GM12864 (cell line): ENCODE measurements around the gene DNASE1L3.

Experiments used
- DNase-seq: peaks from one replicate; pipeline ENCODE4 v3.0.0-alpha.2; 2011; ENCODE audit warnings: low read depth
- H3K4me3 ChIP-seq: 2 replicates; pipeline ENCODE4 v1.5.1; 2011; ENCODE audit warnings: mild to moderate bottlenecking, low read depth, low read length, control low read depth
- CTCF ChIP-seq: IDR thresholded peaks from 2 replicates; pipeline ENCODE4 v1.5.1; 2011; ENCODE audit warnings: low read depth, mild to moderate bottlenecking, moderate library complexity, low read length, control low read depth, inconsistent platforms; ENCODE audit errors: missing control alignments

Gene DNASE1L3

DNA sequence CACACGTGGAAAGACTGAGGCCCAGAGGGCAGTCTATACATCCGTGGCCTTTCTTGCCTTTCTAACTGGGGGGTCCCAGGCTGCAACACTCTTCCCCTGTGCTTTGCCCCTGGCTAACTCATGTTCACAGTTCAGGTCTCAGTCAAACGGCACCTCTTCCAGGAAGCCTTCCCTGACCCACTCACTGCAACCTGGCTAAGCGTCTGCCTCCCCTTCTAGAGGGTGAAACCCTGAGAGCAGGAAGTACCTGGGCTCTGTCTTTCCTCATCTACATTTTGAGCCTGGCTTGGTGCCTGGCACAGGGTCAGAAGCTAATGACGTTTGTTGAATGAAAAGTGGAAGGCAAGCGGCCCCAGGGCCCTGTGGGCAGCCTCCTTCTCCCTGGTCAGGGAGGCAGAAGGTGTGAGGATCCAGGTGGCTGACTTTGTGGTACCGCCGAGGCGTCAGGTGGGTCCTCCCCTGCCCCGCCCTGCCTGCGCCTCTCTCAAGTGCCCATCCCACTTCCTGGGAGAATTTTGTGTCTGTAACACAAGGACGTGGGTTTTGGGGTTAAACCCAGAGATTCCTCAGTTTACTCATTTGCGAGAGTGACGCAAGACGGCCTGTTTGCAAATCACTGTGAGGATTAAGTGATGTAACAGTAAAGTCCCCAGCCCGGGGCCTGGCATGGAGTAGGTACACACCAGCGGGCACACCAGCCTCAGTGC is 32.1 kb downstream of the DNASE1L3 start:
- TF ChIP-seq CTCF = no peak
- H3K4me3 ChIP-seq = no peak overlapping the region
- DNase-seq = no peak

DNA sequence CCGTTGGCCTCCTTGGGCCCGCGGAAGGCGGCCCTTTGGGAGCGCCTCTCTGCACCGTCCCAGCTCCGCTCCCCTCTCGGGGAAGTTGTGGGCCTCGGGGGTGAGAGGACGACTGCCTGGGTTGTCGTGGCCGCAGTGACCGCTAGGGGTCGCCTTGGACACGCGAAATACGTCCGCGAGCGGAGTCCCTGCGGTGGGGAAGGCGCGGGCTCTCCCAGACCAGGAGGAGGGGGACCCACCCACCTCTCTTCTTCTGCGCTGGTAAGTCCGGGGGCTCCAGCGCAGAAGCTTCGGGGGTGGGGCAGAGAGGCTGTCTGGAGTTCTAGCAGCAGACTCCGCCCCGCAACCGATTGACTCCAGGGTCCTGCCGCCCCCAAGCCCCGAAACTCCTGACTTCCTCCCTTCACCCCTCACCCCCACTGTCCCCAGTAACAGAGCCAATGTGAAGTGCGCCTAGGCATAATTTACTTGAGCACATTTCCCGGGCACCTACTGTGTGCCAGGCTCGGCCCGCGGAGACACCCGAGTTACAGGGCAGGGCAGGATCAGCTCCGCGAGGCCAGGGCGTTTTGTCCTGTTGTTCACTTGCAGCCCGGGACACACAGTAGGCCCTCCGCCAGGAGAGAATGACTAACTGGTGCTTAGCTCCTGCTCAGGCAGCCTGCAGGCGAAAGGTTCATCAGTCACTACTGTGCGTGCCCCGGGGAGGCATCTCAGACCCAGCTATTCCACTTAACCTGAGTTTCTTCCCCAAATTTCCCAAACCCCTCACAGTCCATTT is 32.8 kb downstream of the DNASE1L3 start:
- peak; percentile 88 for TF ChIP-seq CTCF
- no peak for DNase-seq
- H3K4me3 ChIP-seq = no peak overlapping the region; the same call in 1 of the 2 replicates

DNA sequence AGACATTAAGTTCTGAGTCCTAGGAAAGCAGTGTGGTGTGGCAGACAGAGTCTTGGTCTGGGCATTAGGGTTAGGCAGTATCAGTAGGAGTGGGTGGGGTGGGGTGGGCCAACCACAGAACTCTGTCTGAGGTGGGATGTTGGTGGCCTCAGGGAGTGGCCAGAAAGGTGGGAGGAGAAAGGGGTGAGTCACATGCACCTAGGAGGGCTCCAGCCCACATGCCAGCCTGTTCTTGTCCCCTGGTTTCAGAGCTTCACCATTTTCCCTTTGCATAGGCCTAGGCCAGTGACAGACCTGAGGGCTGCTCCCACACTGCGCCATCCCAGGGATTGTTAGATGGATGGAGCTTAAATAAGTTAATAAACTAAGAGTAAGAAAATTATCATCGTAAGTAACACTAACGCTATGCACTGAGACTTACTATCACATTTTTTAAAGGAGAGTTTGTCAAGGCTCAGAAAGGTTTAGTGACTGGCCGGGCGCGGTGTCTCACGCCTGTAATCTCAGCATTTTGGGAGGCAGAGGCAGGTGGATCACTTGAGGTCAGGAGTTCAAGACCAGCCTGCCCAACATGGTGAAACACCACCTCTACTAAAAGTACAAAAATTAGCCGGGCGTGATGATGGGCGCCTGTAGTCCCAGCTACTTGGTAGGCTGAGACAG is 33.8 kb downstream of the DNASE1L3 start:
- no peak for DNase-seq
- no peak overlapping the region for H3K4me3 ChIP-seq
- no peak for TF ChIP-seq CTCF

GRCh38 chr3:58176185-58176530 is 34.6 kb downstream of the DNASE1L3 start:
- DNase-seq = no peak
- TF ChIP-seq CTCF = no peak
- no peak overlapping the region for H3K4me3 ChIP-seq

DNA sequence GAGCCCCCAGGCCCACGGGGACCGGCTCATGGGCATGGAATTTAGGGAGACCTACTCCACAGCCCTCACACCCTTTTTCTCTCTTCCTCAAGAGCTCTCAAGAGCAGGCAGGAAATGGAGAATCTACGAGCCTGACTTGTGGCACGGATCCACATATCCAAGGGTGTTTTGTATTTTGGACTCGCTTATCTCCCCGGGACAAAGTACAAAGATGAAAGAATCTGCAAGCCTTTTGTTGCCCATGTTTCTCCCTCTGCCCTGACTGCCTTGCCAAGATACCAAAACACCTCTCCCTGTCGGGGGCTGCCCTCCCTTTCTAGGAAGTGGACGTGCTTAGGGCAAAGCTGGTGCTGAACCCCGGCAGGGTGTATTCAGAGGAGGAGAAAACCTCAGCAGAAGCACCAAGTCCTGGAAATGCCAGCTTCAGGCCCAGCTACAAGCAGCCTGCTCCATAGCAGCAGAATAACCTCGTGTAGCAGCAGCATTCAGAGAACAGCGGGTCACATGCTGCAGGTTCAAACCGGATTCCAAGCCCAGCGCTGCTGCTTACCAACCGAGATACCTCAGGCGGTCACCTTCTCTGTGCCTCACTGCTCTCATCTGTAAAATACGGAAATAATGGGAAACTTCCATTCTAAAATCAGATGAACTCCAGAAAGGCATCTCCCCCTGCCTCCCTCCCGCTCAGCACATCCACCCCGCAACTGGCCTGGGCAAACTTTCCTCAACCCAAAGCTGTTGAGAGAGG is 35.2 kb downstream of the DNASE1L3 start:
- no peak overlapping the region for H3K4me3 ChIP-seq
- no peak for TF ChIP-seq CTCF
- no peak for DNase-seq

DNA sequence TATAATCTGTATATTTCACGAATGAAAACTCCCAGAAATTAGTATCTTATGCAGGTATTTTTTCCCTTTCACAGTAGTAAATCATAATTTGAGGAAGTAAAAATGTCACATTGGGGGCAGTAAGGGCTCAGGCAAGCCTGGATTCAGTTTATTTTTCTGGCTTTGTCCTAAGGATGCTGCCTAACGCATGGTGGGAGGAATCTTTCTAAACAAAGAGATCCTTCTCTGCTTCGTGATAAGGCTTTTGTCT is 35.7 kb downstream of the DNASE1L3 start:
- DNase-seq = no peak
- no peak overlapping the region for H3K4me3 ChIP-seq
- TF ChIP-seq CTCF = no peak
